ENCODE results near the gene CFAP97.
A peak's percentile ranks its signal among the peaks of the same experiment; 100 is the strongest.
"Not testable (repeated sequence)": the region's sequence is repeated elsewhere in the genome, so short reads cannot be mapped to it uniquely, and the experiment has no call there.

The CFAP97 gene

DNA sequence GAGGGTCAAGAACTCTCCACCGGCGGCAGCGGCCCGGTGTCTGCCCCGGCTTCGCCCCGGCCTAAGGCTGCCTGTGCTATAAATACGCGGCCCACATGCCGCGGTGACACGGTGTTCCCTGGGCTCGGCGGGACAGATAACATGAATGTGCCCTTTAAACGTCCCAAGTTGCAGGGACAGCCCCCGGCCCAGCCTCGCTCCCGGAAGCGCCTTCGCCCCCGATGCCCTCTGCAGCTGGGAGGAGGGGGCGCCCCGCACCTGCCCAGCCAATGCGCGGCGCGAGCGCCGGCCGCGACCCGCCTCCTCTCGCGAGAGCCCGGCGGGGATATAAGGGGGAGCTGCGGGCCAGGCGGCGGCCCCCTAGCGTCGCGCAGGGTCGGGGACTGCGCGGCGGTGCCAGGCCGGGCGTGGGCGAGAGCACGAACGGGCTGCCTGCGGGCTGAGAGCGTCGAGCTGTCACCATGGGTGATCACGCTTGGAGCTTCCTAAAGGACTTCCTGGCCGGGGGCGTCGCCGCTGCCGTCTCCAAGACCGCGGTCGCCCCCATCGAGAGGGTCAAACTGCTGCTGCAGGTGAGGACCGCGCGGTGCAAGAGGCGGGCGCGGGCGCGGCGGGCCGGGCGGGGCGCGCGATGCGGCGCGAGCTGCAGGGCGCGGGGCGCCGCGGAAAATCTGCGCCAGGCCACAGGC, 60.7 kb downstream of the CFAP97 start, which contains the start of gene SLC25A4:
Gene SLC25A4 (plus strand): TSS at position 355 of the 689 bp plus-strand sequence. CDS start 107 bp downstream, at position 462.
- DNase-seq (ENCODE audit: low spot score) = peak; percentile 44

DNA sequence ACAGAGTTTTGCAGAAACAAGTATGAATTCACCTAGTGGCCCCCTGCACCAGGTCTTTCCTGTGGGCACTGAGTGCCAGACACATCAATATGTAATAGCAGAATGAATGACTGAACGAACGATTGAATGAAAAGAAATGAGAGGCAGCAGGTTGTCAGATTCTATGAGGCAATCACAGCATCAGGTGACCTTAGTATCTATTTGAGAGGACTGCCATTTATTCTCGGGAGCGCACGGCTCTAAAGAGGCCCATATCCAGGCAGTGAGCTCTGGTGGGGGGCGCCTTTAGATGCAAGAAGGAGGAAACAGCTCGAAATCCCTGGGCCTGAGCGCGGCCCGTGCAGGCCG, 61.3 kb downstream of the CFAP97 start:
- no peak for DNase-seq (ENCODE audit: low spot score)

DNA sequence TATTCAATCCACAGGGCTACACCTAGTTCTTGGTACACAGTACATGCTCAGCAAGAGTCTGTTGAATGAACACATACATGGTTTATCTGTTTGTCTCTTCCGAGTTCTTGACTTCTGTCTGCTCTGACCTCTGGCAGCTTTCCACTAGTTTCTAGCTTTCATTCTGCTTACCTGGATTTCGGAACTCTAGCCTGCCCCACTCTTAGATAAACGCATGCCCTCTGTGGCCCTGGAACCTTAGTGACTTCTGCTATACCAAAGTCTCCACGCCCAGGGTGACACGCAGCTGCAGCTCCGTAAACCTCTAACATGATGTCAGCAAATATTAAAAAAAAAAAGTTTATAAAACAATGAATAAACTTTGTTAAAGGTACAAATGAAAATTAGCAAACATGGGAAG, 62.0 kb downstream of the CFAP97 start:
- no peak for DNase-seq (ENCODE audit: low spot score)

DNA sequence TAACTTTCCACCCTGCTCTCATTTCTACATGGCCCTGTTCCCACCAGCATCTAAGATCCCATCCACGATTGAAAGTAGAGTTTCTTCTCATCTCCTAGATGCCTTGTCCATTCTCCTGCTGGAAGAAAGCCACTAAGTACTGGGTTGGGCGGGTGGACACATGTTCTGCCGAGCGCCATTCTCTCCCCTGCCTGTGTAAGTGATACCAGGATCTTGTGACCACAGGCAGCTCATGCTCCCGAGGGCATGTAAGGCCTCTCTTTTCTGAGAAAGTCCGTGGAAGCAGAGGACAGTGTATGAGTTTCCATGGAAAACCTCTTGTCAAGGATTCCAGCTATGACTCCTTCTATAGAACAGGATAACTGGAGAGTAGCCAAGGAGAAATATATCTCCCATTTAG, 64.1 kb downstream of the CFAP97 start:
- no peak for DNase-seq (ENCODE audit: low spot score)

DNA sequence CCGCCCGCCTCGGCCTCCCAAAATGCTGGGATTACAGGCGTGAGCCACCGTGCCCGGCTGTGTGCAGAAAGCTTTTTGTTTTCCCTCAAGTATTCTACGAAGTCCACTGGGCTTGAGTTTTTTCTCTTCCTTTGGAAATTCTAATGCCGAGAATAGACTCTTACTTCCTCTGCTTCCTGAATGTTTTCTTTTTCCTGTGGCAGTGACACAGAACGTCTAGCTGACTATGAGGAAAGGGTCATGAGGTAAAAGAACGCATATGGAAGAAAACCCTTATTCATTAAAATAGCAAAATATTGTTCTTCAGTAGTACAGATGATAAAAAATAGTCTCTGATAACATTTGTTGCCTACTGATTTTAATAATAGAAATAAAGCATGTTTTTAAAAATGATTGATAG, 65.6 kb downstream of the CFAP97 start:
- no peak for DNase-seq (ENCODE audit: low spot score)

DNA sequence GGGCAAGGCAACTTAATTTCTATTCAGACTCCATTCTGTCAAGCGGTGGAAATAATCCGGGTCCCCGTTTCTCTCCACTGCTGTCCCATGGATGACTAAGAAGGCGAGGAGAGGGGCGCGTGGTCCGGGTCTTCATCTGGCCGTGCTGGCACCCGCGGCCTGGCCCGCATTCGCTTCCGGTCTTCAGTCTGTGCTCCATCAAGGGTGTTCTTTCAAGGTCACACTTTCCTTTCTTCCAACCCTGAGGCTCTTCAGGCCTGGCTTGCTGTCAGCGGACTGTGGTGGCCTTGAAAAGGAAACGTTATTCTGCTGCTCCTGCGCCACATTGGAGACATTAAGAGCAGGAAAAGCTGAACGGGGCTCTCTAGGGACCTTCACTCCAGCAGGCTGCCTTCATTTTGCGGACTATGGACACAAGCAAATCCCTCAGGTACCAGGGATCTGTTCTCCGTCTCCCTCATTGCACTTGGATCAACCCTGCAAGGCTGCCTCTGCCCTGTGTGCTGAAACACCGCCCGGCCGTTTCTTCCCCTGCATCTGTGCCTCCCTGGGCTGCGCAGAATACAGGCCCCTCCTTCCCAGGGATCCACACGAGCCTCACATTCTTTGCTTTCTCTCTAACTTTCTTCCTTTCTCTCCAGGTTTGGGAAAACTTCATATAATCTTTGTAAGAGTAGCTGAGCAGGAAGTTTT, 66.4 kb downstream of the CFAP97 start:
- no peak for DNase-seq (ENCODE audit: low spot score)

DNA sequence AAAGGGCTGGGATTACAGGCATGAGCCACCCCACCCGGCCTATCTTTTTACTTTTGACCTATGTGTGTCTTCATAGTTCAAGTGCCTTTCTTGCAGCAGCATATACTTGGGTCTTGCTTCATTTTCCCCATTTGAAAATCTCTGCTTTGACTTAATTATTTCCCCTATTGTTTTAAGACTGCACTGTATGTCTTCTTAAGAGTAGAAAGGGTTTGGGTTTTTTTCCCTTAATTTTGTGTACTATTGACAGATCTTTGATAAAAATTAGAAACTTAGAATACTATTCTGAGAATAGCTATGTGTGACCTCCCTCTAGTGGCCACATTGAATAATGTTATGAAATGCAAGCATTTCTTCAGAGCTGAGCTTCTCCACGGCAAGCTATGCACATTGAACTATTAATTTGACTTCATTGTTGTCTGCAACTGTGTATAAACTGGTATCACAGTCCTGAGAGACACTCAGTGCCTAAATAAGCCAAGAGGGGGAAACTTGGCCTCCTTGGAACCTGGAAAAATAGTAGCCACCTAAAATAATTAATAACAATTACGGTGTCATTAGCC, 69.4 kb downstream of the CFAP97 start:
- no peak for DNase-seq (ENCODE audit: low spot score)

DNA sequence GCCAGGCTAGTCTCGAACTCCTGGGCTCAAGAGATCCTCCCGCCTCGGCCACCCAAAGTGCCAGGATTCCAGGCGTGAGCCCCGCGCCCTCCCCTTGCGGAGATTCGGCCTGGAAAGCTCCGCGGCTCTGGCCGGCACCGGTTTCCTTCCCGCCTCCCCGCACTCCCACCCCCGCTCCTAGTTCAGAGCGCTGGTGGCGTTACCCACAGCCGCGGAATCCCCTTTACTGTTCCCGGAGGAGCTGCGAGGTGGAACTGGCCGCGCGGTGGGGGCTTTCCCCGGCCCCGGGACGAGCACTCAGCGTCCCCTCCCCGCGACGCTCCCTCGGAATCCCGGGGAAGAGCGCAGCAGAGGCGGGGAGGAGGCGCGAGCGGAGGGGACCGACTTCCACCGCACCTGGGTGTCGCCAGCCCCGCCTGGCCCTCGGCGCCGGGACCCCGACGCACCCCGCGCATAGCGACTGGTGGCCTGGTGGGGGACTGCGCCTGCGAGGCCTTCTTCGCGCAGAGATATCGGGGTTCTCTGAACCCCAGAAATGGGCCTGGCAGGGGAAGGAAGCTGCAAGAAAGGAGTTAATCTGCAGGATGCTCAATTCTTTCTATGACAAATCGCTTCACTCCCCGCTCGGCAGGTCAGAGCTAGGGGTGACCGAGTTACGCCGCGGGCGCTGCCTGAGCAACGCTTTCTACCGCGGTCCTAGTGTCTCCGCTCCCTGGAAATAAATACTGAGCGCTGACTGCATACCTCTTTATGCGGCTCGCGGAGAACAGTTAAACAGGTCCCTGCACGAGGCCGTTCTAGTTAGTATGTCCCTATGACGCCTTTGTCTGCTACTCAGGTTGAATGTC, 75.3 kb downstream of the CFAP97 start:
- no peak for DNase-seq (ENCODE audit: low spot score)

GRCh38 chr4:185127021-185127925, 76.5 kb downstream of the CFAP97 start:
- no peak for DNase-seq (ENCODE audit: low spot score)

DNA sequence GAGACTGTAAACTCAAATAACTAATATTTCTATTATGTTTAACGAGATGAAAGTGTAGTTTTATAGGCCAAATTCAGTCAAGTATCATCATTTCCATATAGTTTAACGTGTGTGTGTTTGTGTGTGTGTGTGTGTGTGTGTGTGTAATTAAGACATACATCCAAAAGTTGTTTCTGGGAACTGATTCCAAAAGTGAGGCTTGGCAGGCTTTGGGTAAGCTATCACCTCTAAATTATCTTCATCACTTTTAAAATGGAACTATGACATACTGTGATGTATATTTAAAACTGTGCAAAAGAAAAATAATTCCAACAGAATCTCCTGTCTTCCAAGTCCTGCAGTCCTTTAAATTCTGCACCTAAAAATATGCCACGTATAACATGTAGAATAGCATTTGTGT, 79.8 kb downstream of the CFAP97 start:
- DNase-seq (ENCODE audit: low spot score) = no peak

GRCh38 chr4:185122681-185123345, 81.0 kb downstream of the CFAP97 start:
- no peak for DNase-seq (ENCODE audit: low spot score)

GRCh38 chr4:185120631-185120946, 83.2 kb downstream of the CFAP97 start:
- DNase-seq (ENCODE audit: low spot score) = no peak

DNA sequence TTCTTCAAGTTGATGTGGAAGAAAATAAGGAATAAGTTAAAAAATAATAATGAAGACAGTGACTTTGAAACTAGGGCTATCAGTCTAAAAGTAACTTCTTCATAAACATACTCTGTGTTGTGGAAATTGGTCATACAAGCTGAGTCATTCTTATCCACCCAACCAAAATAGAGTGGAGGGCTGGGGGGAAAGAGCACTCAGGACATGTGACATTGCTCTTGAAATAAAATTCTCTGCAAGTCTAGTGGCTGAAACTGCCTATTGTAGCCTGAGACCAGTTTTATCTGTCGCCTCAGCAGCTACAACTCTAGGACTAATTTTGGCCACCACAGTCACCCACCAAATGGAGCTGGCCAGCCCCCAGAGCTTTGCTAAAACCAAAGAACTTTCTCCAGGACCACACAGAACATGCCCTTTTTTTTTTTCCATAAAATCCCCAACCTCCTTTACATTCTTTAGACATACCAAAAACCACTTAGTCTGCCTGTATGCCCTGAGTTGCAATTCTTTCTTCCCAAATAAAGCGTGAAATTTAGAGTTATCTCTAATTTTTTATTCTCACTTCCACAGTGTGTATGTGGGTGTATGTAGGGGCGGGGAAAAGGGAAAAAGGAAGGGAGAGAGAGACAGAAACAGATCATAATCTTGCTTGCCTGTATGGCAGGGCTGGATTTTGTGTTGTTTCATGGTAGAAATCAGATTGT, 83.7 kb downstream of the CFAP97 start:
- DNase-seq (ENCODE audit: low spot score) = no peak

GRCh38 chr4:185119467-185119866, 84.3 kb downstream of the CFAP97 start:
- not testable (repeated sequence) for DNase-seq (ENCODE audit: low spot score)

DNA sequence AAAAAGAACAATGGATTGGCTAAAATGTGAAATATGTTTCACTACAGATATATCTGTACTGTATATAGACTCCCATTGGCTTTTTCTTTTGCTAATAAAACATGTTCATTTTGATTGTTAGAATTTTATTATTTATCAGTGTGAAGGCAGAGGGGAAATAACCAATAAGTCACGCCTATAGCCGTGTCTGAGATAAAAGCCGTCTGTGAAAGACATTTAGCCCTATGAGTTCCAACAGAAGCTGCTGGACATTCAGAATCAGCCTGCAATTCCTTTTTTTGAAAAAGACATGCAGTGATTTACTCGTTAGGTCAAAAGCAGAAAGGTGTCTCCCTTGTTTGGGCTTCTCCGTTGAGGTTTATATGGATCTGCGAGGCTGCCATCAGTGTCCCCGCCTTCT, 84.9 kb downstream of the CFAP97 start:
- no peak for DNase-seq (ENCODE audit: low spot score)

DNA sequence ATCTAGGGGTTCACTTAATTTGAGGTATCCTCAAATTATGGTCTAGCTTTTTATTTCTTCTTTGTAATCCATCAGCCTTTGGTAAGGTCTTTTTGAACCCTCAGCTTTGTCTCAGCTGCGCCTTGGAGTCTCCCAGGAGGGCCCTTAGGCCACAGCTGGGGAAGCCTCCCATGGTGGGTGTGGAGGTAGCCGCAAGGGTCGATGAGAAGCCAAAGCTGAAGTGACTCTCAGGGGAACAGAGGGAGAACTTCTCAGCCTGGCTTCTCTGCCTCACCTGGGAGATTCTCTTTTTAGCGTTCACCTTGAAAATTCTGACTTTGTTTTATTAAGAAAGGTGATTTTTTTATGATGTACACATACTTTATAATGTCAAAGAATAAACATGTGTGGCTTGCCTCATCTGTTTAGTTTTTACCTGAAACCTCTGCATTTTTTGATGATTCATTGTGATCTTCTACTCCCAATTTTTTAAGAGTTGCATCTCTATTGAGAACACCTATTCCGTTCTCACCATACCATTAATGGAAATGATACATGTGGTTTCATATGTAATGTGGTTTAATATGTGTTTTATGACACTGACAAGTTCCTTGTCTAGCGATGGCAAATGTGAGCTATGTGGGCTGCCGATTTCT, 86.4 kb downstream of the CFAP97 start:
- no peak for DNase-seq (ENCODE audit: low spot score)

- DNase-seq (ENCODE audit: low spot score) = no peak
Observed at GRCh38 chr4:185115827-185116232, 88.0 kb downstream of the CFAP97 start.

- DNase-seq (ENCODE audit: low spot score) = no peak
Observed at GRCh38 chr4:185113340-185113739, 90.5 kb downstream of the CFAP97 start.

DNA sequence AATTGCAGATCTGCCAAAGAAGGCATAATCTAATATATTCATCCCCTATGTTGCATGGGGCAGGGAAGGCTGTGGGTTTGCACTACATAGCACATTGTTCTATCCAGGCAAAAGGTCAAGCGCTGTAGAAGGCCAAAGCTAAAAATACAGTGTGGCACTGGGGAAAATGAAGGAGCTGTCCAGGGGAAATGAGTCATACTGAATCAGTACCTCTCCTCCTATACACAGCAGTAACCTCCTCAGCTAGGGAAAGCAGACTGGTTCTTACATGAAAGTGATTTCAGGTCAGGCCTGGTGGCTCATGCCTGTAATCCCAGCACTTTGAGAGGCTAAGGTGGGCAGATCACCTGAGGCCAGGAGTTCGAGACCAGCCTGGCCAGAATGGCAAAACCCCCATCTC, 91.7 kb downstream of the CFAP97 start:
- no peak for DNase-seq (ENCODE audit: low spot score)

GRCh38 chr4:185110375-185110823, 93.4 kb downstream of the CFAP97 start:
- DNase-seq (ENCODE audit: low spot score) = no peak

All from HuH-7 (cell line).